Right lobe of liver (tissue), 6 donors: ENCODE data around the gene SLCO3A1. TPM values are rescaled to one million over a fixed set of nuclear protein-coding genes. Genes with fewer than 3 reads are reported as not detected.

Source experiments
- ATAC-seq, 4 donors: fragments of 200-7000 bp; cut with Tn5 transposase; one replicate each; pipeline ENCODE4 v1.9.1; 2020; ENCODE audit warnings: mild to moderate bottlenecking in 4 of 4, moderate library complexity in 4 of 4
- DNase-seq, 3 donors: peaks; one replicate each; pipeline ENCODE4 v3.0.0-alpha.2; 2020
- H3K27ac ChIP-seq, 3 donors: fragments of 200-600 bp; one replicate each; pipeline ENCODE4 v1.8.0; 2022
- H3K27me3 ChIP-seq, 2 donors: fragments of 200-600 bp; one replicate each; pipeline ENCODE4 v1.8.0; 2022
- H3K36me3 ChIP-seq, 4 donors: fragments of 200-600 bp; sonication (generic) in 1 of 4; one replicate each; pipeline versions ENCODE4 v1.5.1 to v1.8.0; 2017 to 2022; ENCODE audit warnings: control low read depth in 1 of 4
- H3K4me1 ChIP-seq, 4 donors: fragments of 200-600 bp; sonication (generic) in 1 of 4; one replicate each; pipeline versions ENCODE4 v1.5.1 to v1.8.0; 2017 to 2022; ENCODE audit warnings: control low read depth in 1 of 4
- H3K4me3 ChIP-seq, 3 donors: fragments of 200-600 bp; one replicate each; pipeline ENCODE4 v1.8.0; 2022
- H3K9me3 ChIP-seq, 4 donors: fragments of 200-600 bp; sonication (generic) in 1 of 4; one replicate each; pipeline versions ENCODE4 v1.5.1 to v1.8.0; 2017 to 2022; ENCODE audit warnings: control low read depth in 1 of 4
- CTCF ChIP-seq, 4 donors: fragments of 200-600 bp in 3 of 4; fragments of 450-650 bp in 1 of 4; IDR thresholded peaks; one replicate each; pipeline versions ENCODE4 v1.5.1 to v1.8.0; 2016 to 2022; ENCODE audit warnings: antibody characterized with exemption in 4 of 4, mild to moderate bottlenecking in 2 of 4
- POLR2A ChIP-seq: fragments of 450-650 bp; IDR thresholded peaks from one replicate; pipeline ENCODE4 v1.6.1; 2017; ENCODE audit warnings: antibody characterized with exemption, mild to moderate bottlenecking
- WGBS: methylation state at CpG from one replicate; pipeline ENCODE4 v1.1.6; 2018; ENCODE audit warnings: low coverage, low lambda C conversion rate; ENCODE audit not compliant: insufficient coverage; ENCODE audit errors: missing lambda C conversion rate; 5-methylcytosine and 5-hydroxymethylcytosine counted together
- intact Hi-C, 2 donors: fragments of 100-400 bp; cut with DNase I; formaldehyde crosslinking; loops; one replicate each; pipeline versions ENCODE4 v1.11.2 to v1.14.1; 2022
- total RNA-seq, 6 experiments: library from RNA; depleted of rRNA in 2 of 6; stranded (reverse); fragments of >200 nt in 2 of 6; fragmentation: NEBNext Ultra II Directional in 3 of 6; extraction: Animal tissue kit (Norgen Biotek cat#: 25700) in 3 of 6; gene quantifications; one replicate each; pipeline versions ENCODE4 v1.1.0 to v1.2.4, GENCODE V29; 2016 to 2023
- donor health status: DM: no; HTN: yes; CAD: no.
- donor health status: DM: no; HTN: no; CAD: no.
- donor health status: DM: no; HTN: no; CAD: no.
- donor health status: DM: no; HTN: yes; CAD: no.
- donor health status: DM: no; HTN: yes; CAD: no.

Gene SLCO3A1
- total RNA-seq, 6 experiments from 2014 or later: 2.4 to 7.7 (median 3.7) TPM

GRCh38 chr15:92116330-92116729 is 262.8 kb downstream of the SLCO3A1 start:
- peaks cover 0 to 21% (median 4%) of the 10 kb centered on the region in 4 donors for H3K4me1 ChIP-seq
- ATAC-seq: no peak
- WGBS: 97% methylated on average over 5 of the region's 5 CpGs
- intact Hi-C loops: no loop called here
- H3K27ac ChIP-seq: no peak overlapping the region
- no peaks in the 10 kb centered on the region for H3K9me3 ChIP-seq
- no peak overlapping the region for H3K4me3 ChIP-seq
- no peak for DNase-seq
- H3K27me3 ChIP-seq: no peaks in the 10 kb centered on the region
- H3K36me3 ChIP-seq: no peaks in the 10 kb centered on the region
- TF ChIP-seq CTCF (IDR thresholded peaks at IDR 0.05) (no peak), POLR2A (no peak)

GRCh38 chr15:92117261-92117731 is 263.8 kb downstream of the SLCO3A1 start:
- Histone ChIP-seq H3K9me3 (no peaks in the 10 kb centered on the region), H3K36me3 (no peaks in the 10 kb centered on the region), H3K4me1 (peaks cover 0 to 21% (median 4%) of the 10 kb centered on the region in 4 donors), H3K4me3 (no peak overlapping the region), H3K27ac (no peak overlapping the region), H3K27me3 (no peaks in the 10 kb centered on the region)
- TF ChIP-seq POLR2A (no peak), CTCF (IDR thresholded peaks at IDR 0.05) (no peak)
- peak in 1 of 3 donors; percentile 70 for DNase-seq
- ATAC-seq: peak; percentile 80 to 91 (median 84)
- WGBS: 17% methylated on average over 11 of the region's 11 CpGs
- intact Hi-C loops: no loop called here

DNA sequence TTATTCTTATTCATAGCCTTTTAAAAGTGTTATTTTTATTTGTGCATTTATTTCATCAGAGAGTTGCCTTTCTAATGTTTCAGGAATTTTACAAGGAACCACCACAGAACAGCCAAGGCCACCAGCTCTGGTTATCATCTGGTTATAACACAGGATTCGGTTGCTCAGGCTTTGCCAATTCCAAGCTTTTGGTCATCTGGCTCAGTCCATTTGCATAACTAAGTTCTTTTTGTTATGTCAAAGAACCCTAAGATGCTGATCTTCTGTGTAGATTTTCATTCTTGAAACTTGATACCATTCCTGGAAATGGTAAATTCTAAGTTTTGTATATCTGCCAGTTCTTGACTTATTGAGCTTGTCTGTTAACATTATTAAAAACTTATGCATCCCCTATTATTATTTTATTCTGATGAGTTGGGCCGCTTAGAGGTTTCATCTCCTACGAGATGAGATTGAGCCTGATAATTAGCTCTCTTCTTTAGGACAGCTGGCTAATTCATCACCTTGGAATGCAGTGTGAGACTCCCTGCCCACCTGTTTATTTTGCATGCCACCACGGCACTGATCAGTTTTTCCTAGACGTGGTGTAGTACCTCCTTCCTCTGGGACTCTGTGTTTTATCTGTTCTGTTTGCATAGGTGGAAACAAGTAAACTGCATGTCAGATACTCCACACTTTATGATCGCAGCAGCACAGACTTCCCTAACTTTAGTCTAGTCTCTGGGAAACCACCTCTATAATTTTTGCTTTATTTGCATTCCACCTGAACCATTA is 264.8 kb downstream of the SLCO3A1 start:
- DNase-seq: no peak
- Histone ChIP-seq H3K4me1 (peaks cover 0 to 21% (median 4%) of the 10 kb centered on the region in 4 donors), H3K27me3 (no peaks in the 10 kb centered on the region), H3K9me3 (no peaks in the 10 kb centered on the region), H3K36me3 (no peaks in the 10 kb centered on the region), H3K4me3 (no peak overlapping the region), H3K27ac (no peak overlapping the region)
- no peak for ATAC-seq
- 57% methylated on average over 6 of the region's 6 CpGs for WGBS
- intact Hi-C loops: no loop called here
- TF ChIP-seq CTCF (IDR thresholded peaks at IDR 0.05) (no peak), POLR2A (no peak)

GRCh38 chr15:92118936-92119325 is 265.4 kb downstream of the SLCO3A1 start:
- Histone ChIP-seq H3K36me3 (no peaks in the 10 kb centered on the region), H3K9me3 (no peaks in the 10 kb centered on the region), H3K27ac (no peak overlapping the region), H3K4me3 (no peak overlapping the region), H3K4me1 (peaks cover 0 to 21% (median 4%) of the 10 kb centered on the region in 4 donors), H3K27me3 (no peaks in the 10 kb centered on the region)
- WGBS: 78% methylated on average over 3 of the region's 3 CpGs
- intact Hi-C loops: no loop called here
- no peak for TF ChIP-seq POLR2A
- no peak for TF ChIP-seq CTCF (IDR thresholded peaks at IDR 0.05)
- DNase-seq (no peak), ATAC-seq (no peak)
